ENCODE results near the gene MRPL38. TPM values are rescaled to one million over a fixed set of nuclear protein-coding genes. Genes with fewer than 3 reads are reported as not detected.

MRPL38 gene
- total RNA-seq, 1 donor from 2014 or later, result 101 TPM

DNA sequence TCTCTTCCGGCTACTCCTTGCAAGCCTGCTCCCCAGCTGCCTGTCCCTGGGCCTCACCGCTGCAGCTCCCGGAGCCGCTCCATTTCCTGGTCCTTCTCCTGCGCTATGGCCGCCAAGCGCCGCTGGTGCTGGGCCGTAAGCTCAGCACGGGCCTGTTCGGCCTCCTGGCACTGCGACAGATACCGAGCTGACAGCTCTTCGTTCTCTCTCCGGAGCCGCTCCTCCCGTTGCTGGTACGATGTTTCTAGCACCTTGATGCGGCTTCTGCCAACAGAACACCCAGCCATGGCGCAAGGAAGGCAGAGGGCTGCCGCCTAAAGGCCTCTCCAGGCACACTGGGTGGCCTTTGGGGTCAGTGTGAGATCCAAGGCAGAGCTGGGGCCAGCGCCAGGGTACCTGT is 14.9 kb upstream of the MRPL38 start:
- DNase-seq (ENCODE audit: low spot score), result no peak

DNA sequence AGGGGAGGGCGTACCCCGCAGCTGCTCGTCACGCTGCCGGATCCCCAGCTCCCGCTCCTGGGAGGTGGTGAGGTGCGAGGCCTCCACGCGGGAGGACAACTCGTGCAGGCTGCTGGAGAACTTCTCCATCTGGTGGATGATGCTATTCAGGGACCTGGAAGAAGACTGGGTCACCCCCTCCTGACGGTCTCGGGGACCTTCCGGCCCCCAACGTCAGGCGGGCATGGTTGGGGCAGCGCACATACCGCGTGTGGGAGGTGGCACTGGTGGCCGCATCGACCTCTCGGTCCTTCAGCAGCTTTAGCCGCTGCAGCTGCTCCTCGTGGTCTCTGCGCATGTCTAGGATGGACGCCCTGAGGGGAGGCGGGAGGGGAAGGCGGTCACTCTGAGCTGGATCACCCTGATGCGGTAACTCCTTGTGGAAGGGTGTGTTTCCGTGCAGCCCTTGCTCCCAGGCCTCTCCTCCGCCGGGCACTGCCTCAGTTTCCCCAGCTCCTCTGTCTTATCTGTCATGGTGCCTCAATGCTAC is 13.3 kb upstream of the MRPL38 start:
- DNase-seq (ENCODE audit: low spot score), result no peak

DNA sequence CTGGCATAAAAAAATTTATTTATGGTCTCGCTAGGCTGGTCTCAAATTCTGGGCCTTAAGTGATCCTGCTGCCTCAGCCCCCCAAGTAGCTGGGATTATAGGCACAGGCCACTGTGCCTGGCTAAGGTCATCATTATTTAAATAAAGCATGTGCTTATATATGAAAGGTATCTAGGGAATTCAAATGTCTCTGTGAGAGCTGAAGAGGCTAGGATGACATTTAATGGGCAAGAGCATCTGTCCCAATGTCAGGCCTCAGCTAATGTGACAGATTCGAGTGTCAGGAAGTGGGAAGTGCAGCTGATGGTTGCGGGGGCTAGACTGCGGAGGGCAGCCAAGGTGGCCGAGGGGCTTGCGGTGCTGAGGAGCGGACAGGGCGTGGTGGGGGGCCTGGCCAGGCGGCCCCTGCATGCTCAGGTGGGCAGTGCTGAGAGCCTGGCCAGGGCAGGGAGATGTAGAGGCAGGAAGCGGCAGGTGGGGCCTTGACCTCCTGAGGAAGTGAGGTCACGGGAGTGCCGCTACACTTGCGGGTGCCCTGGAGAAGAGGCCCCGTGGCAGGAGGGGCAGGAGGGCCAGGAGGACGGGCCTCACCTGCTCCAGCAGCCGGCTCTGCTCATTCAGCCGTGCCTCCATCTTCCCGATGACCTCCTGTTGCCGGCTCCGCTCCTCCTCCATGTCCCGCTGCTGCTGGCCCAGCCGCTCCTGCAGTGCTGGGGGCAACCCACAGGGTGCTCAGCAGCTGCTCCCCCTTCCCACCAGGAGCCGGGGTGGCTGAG is 12.6 kb upstream of the MRPL38 start:
- DNase-seq (ENCODE audit: low spot score), result no peak

- DNase-seq (ENCODE audit: low spot score), result no peak
Observed at GRCh38 chr17:75915268-75915667, 10.6 kb upstream of the MRPL38 start.

DNA sequence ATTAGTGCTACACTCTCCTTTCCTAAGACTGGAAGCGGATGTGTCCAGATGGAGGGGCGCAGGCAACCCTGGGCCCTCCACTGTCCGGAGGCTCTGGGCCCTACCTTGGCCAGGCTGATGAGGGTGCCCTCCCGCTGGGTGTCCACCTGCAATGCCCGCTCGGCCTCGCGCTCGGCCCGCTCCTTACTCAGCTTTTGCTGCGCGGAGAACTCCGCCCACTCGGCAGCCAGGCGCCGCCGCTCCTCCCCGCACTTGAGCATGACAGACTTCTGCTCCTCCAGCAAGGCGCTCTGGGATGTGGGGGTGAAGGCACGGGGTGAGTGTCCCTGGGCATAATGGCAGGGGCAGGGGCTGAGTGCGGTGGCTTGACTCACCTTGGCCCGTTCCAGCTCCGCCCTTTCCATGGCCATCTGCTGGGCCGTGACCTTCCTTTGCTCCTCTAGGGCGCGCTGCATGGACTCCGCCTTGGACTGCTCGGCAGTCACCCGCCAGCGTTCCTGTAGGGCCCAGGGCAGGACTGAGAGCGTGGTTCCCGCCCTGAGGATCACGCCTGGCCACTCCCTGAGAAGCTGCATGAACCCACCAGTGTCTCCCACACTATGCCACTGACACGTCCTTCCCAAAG is 10.1 kb upstream of the MRPL38 start:
- no peak for DNase-seq (ENCODE audit: low spot score)

- no peak for DNase-seq (ENCODE audit: low spot score)
Observed at GRCh38 chr17:75913537-75914210, 9.0 kb upstream of the MRPL38 start.

- no peak for DNase-seq (ENCODE audit: low spot score)
Observed at GRCh38 chr17:75910699-75911098, 6.0 kb upstream of the MRPL38 start.

- DNase-seq (ENCODE audit: low spot score), result no peak
Observed at GRCh38 chr17:75909812-75910274, 5.2 kb upstream of the MRPL38 start.

- DNase-seq (ENCODE audit: low spot score), result no peak
Observed at GRCh38 chr17:75909051-75909811, 4.5 kb upstream of the MRPL38 start.

GRCh38 chr17:75908201-75908600 is 3.5 kb upstream of the MRPL38 start:
- no peak for DNase-seq (ENCODE audit: low spot score)

- DNase-seq (ENCODE audit: low spot score), result no peak
Observed at GRCh38 chr17:75906143-75906884, 1.6 kb upstream of the MRPL38 start.

DNA sequence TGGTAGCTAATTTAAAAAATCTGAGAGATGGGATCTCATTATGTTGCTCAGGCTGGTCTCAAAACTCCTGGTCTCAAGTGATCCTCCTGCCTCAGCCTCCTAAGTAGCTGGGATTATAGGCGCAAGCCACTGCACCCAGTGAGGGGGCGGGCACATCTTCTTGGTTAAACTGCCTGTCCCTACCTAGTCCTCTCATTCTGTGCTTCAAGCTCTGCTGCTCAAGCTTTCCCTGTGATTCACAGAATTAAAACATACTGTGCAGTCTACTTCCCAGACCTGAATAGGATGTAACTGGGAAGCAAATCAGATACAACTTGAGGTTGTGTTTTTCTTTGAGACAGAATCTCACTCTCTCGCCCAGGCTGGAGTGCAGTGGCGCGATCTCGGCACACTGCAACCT is 2.3 kb downstream of the MRPL38 start:
- no peak for DNase-seq (ENCODE audit: low spot score)

DNA sequence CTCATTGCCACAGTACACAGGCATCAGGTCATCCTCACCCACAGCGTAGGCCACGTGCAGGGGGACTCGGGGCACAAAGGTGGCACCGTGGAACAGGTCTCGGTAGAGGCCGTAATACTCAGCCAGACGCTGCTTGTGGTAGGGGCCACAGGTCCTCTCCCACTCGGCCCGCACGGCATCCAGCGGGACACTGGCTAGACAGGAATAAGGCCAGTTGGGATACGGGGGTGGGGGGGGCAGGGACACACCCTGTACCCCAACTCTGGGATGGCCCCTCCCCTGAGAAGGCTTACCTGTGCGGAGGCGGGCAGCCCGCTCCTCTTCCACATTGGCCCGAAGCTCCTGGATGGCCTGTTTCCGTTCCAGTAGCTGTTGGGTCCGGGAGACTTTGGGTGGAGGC is 3.0 kb downstream of the MRPL38 start:
- no peak for DNase-seq (ENCODE audit: low spot score)

GRCh38 chr17:75900691-75901533 is 3.8 kb downstream of the MRPL38 start:
- no peak for DNase-seq (ENCODE audit: low spot score)

DNA sequence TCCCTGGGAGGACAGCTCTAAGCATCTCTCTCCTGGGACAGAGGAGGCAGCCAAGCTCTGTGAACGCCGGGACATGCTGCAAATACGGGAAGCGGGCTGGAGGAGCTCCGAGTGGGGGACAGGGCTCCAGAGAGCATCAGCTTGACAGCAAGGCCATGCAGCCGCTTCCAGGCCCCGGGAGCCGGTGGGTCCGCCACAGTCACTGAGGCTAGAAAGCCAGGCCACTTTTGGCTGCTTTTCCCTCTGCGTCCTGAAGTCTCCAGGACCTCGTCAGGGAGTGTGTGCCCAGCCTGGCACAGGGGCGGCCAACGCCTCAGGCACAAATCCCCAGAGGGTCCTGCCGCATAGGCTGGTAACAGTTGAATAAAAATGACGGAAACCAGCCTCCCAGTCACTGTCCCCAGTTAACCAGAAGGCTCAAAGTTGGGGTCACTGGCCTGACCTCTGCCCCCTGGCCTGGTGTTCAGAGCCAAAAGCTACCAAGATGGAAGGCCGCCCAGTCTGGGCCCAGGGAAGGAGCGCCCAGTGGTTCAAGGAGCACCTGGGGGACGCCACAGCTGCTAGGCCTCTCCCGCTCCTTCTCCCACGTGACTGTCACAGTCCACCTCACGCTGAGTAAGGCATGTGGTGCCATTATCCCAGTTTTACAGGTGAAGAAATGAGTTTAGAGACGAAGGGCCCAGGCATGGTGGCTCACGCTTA is 4.8 kb downstream of the MRPL38 start:
- no peak for DNase-seq (ENCODE audit: low spot score)

DNA sequence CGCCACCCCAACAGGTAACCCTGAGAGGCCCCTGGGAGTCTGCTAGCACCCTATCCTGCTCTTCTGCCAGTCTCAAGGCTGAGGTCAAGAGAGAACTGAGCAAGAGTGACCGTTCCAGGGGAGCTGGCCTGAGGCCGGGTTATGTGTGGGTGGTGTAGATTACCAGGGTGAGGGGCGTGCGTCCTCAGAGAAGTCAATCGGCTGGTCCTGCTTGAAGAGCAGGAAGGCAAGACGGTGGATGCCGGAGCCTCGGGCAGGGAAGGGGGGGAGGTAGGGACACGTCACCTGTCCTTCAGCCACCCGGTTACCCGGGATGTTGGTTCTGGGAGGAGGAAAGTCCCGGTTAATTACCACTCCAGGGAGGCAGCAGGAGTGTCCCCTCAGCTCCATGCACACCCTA is 5.3 kb downstream of the MRPL38 start:
- no peak for DNase-seq (ENCODE audit: low spot score)

DNA sequence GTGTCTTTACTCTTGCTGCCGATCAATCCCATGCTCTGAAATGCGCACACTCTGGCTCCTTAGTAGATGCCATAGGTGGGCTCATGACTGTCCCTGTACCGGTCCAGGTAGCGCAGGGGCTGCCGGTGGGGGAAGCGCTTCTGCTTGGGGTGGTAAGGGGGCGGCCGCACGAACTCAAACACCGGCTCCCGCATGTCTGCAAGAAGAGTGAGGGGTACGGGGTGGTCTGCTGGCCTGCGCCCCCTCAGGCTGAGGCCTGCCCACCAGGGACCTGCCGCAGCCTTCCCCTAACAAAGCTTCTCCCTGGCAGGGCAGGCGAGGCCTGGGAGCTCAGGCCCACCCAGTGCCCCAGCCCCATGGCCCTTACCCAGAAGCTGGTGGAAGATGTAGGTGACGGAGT is 5.9 kb downstream of the MRPL38 start:
- no peak for DNase-seq (ENCODE audit: low spot score)

DNA sequence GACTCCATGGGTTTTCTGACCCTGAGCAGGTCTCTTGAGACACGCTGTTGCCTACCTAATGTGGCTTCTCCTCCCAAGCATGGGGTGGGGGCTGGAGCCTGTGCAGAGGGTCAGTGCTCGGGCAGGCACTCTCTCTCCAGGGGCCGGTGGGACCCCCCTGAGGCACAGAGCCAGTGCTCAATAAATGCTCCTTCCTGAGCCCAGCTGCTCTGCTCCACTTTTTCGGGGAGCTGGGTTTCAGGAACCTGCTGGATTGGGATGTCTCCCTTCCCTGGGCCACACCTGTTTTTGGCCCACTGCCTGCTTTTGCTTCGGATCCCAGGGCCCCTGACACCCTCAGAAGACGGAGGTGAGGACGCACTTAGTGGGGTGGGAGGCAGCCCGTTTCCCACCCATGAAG is 6.6 kb downstream of the MRPL38 start:
- DNase-seq (ENCODE audit: low spot score), result no peak

- peak; percentile 65 for DNase-seq (ENCODE audit: low spot score)
Observed at GRCh38 chr17:75897160-75898019, 7.3 kb downstream of the MRPL38 start.

Measured in ureter (tissue), 1 donor.